Activated CD8-positive, alpha-beta memory T cell treated with anti-CD3 and anti-CD28 coated beads for 4 hours (primary cell): ENCODE data around the gene EPAS1.
A peak's percentile ranks its signal among the peaks of the same experiment; 100 is the strongest.

Experiments used
- DNase-seq, 2 donors: peaks; one replicate each; pipeline ENCODE4 v3.0.0-alpha.2; 2020; ENCODE audit warnings: low read depth in 2 of 2

Gene EPAS1

DNA sequence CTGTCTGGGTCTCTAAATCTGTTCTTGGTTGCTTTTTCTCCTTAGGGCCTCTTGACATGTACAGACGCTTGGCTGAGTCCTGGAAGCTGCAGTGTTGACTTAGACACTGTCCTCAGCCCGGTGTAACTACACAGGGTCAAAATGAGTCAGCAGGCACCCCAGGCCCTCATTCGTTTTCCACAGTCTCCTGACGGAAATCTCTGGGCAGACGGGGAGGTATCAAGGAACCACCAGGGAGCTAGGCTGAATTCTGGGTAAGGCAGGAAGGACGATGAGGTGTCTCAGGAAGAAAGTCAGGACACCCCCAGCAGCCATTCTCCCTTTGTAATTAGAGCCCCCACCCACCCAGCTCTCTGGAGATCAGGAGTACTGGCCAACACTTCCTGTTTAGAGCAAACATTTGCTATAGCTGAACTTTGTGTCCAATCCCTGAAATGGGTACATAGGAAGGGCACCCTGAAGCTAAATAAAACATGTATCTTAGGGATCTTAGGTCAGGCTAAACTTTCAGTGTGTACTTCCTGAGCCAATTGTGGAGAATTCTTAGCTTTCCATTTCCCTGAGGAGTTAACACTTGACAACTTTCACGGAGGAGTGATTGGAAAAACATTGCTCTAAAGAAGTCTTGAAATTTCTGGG, 23.9 kb upstream of the EPAS1 start:
- DNase-seq: no peak

DNA sequence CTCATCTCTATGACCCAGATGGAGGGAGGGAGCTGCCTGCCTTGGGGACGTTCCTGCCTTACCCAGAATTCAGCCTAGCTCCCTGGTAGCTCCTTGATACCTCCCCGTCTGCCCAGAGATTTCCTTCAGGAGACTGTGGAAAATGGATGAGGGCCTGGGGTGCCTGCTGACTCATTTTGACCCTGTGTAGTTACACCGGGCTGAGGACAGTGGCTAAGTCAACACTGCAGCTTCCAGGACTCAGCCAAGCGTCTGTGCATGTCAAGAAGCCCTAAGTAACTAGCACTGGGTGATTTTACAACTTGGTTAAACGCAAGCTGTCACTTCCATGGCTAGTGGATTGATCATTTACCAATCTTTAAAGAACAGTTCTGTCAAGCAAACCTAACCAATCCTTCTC, 23.3 kb upstream of the EPAS1 start:
- DNase-seq: no peak

DNA sequence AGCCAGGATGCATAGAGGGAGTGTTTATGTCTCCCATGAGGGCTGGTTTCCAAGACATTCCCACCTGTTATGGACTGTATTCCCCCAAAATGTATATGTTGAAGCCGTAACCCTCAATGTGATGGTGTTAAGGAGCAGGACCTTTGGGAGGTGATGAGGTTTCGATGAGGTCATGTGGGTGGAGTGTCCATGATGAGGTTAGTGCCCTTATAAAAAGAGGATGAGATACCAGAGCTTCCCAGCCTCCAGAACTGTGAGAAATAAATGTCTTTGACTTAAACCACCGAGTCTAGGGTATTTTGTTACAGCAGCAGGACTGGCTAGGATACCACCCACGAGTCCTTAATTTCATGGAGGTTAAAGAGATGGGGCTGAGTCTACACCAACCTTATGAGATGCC, 22.6 kb upstream of the EPAS1 start:
- DNase-seq: no peak

DNA sequence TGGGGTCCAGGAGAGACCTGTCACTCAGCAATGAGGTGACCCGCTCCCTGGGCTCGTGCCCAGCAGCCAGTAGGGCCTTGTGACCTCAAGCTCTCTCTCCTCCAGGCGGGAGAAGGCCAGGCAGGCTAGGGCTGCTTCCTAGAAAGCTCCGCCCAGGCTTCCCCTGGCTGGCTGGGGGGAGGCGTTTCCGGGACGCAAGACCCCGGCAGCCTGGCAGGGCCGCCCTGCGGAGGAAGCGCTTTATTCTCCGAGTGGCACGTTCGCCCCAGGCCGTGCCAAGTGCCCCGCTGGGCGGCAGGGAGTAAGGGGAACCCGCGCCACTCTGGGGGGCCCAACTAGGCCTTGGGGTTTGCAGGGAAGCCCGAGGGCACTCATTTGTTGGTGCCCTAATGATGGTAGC, 21.2 kb upstream of the EPAS1 start:
- DNase-seq: no peak

DNA sequence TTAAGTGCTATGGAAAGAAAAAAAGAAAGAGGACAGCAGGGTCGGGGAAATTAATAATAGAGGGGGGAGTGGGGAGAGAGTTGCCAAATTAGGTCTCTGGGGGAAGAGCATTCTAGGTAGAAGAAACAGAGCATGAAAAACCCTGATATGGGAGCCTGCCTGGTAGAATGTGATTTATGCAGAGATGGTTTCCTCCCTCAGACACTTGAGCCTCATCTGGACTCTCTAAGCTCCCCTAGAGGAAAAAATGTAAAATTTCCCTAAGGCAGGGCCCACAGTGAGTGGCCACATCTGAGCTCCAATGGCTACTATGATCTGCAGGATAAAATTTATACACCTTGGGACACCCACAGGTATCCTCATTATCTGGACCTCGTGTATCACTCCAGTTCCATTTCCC, 20.6 kb upstream of the EPAS1 start:
- DNase-seq: no peak

DNA sequence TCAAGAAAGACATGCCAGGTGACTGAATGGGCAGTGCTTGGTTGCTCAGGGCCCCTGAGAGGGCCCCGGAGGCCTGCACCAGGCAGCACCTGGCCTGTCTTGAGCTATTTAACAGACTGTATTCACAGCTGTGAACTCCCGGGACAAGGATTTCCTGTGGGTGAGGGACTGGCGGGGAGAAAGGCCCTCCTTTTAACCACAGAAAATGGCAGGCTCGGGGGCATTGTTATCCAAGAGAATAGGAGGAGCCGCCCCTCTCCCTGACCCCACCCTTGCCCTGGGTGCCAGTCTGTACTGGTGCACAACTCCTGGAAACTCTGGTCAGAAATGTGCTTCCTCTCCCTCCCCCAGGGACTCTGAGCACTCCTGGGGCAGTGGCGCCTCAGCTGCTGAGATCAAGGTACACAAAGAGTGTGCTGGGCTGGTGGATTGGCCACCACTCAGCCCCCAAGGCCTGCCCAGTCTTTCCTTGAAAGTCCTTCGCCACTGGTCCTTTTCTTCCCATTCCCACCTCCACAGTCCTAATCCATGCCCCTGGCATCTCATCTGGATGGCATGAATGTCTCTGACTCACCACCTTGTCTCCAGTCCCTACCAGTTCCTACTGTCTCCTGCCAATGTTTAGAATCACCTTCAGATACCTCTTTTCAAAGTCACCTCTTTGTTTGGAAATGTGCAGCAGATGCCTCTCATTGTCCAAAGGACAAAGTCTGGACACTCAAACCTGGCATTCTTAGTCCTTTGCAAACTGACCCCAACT, 19.6 kb upstream of the EPAS1 start:
- no peak for DNase-seq

DNA sequence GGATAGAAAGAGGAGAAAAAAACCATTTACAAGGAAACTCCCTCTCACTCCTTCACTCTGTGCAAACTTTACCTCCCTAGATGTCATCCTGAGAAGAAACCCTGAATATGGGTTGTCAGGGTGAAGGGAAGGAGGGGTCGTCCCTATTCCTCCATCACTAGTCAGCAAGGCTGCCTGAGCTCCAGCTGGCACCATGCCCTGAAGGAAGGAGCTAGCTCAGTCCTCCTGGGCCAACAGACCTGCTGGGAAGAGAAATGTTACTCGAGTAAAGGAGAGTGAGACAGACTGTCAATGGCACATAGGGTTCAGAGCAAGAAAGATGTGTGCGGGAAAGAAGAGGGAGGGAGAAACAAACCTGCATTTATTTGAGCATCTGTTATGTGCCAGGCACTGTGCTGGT, 18.3 kb upstream of the EPAS1 start:
- DNase-seq: no peak

DNA sequence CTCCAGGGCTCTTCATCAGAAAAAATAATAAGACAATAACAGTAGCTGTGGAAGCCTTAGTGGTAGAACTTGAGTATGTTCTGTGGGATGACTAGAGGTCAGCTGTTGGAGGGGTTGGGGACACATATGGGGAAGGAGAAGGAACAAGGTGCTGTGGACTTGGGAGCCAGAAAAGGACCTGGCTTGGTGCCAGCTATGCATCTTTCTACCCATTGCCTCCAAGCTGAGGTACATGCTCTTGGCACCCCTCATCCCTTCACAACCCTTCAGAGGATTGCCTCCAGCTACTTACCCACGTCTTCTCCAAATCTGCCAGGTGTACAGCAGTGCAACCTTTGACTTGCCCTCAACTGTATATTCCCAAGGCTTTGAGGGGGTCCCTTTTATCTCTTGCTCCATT, 15.3 kb upstream of the EPAS1 start:
- DNase-seq: no peak

DNA sequence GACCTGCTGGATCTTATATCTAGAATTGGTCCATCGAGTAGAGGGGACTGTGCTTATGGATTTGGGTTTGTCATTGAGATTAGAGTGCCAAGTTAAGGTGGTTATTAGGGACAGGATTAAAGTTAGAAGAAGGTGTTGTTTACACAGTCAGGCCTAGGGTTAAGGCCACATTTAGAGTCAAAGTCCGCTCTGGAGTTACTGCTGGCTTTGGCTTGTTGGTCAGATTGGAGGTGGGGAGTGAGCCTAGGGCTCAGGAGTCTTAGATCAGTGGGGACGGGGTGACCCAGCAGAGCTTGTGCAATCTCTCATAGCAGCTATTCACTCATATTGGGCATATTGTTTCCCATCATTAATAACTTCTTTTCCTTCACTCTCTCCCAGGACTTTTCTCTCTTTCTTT, 13.5 kb upstream of the EPAS1 start:
- DNase-seq: no peak

DNA sequence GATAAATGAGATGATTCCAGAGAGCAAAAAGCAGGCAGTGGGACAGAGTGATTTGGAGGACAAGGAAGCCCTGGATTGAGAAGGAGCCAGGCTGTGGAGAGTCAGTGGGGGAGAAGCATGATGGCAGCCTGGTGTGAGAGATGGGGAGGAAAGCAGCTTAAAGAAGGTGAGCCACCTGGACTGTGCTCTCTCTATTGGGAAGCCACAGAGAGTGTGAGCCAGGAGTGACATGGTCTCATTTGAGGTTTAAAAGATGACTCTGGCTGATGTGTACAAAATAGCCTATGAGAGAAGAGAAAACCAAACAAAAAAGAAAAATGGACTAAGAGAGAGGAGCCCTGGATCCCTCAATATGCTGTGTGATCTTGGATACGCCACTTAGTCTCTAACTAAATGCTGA, 12.9 kb upstream of the EPAS1 start:
- DNase-seq: no peak

DNA sequence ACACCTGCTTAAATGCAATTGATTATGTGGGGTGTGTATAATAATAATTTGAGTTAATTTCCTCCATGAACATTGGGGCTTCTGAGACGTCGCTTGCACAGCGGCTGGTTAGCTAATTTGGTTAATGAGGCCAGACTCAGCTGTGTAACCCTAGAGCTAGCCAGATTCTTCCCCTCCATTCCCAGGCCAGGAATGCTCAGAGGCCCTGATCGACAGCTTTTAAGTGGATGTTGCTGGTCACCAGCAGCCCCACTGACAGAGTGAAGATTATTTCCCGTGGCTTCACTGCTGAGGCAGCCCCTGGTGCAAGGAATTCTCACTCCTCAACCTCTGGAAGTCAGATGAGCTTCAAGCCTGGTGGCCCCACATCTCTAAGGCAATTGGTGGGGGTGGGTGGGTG, 12.4 kb upstream of the EPAS1 start:
- no peak for DNase-seq

DNA sequence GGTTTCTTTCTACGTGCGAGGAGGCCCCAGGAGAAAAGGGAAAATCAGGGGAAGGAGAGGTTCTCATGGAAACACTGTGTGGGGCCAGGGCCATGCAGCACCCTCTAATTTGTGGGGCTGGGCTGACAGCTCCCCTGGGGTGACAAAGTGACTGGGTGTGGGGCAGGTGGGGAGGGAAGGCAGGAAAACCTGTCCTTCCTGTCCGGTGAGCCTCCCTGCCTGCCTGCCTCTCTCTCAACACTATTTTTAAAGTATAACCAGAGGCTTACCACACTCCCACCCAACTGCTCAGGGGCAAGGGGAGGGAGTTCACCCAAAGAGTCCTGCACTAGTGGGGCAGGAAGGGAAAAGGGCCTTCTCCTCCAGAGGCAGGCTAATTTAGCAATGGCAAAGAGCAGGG, 10.5 kb upstream of the EPAS1 start:
- no peak for DNase-seq

DNA sequence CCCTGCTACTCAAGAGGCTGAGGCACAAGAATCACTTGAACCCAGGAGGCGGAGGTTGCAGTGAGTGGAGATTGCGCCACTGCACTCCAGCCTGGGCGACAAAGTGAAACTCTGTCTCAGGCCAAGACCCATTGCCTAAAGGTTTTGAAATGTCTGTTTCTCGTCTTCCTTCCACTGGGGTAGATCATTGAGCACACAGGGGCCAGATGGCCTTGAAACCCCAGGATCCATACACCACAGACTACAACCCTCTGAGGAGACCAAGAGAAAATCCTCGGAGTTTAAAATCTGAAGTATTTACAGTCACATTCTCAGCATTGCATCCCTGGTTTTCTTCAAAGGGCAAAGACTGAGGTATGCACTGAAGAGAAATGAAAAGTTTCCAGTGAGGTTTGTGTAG, 7.1 kb upstream of the EPAS1 start:
- DNase-seq: no peak

DNA sequence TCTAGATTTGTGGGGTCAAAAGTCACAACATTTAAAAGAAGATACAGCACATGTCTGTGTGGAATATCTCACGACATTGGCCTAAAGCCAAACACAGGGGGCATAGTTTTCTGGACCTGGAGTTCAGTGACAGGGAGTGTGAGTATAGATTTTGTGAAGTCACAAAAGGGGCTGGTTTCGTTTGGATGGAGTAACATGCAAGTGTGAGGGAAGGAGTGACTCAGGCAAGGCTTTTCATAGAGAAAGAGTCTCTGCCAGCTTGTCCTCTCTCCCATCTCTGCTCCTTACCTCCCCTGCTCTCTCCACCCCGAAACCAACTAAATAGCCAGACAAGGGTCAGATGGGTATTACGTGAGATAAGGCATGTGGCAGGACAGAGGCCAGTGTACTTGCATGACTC, 3.7 kb upstream of the EPAS1 start:
- no peak for DNase-seq

DNA sequence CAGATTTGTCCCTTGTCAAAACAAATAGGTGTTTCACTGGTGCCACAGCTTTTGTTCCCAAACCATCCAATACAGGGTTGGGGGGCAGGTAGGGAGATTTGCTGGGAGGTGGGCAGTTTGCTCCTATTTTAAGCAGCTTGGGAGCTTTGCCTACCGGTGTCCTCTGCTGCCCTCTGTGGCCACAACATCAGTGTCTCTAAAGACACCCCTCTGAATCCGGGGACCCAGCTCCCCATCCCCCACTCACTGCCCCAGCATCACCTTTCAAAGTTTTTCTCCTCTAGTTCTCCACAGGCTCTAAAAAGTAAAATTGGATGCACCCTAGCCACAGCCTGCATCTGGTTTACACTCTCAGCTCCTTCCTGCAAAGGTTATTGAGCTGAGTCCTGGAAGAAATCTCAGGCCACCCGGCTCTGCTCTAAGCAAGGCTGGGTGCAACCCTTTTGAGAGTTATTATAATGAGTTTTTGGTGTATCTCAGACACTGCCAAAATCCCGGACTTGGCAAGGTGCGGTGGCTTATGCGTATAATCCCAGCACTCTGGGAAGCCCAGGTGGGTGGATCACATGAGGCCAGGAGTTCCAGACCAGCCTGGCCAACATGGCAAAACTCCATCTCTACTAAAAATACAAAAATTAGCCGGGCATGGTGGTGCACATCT, 2.9 kb upstream of the EPAS1 start:
- no peak for DNase-seq

DNA sequence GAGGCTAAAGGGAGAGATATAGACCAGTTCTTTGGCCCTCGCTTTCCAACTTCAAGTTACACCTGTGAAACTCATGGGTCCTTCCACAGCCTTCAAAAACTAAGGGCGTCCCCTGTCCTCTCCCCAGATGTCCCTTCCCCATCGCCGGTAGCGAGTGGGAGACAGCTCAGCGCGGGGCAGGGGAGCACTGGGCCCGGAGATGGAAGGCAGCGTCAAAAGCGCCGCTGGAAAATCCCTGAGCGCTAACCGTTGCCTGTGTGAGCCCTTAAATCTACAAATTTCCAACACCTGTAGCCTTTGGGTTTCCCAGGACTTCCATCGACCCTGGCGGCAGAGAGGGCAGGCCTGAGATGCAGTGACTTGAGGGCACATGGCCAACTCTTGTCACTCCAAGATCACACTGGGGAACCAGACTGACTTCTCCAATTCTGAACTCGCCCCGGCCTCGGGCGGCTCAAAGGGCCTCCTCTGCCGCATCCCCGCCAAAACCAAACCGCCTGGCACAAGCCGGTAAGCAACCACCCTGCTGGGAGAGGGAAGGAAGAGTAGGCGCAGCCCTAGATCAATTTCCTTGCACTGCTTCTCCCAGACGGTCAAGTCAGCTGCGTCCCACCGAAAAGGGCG, 879 bp upstream of the EPAS1 start:
- DNase-seq: no peak

DNA sequence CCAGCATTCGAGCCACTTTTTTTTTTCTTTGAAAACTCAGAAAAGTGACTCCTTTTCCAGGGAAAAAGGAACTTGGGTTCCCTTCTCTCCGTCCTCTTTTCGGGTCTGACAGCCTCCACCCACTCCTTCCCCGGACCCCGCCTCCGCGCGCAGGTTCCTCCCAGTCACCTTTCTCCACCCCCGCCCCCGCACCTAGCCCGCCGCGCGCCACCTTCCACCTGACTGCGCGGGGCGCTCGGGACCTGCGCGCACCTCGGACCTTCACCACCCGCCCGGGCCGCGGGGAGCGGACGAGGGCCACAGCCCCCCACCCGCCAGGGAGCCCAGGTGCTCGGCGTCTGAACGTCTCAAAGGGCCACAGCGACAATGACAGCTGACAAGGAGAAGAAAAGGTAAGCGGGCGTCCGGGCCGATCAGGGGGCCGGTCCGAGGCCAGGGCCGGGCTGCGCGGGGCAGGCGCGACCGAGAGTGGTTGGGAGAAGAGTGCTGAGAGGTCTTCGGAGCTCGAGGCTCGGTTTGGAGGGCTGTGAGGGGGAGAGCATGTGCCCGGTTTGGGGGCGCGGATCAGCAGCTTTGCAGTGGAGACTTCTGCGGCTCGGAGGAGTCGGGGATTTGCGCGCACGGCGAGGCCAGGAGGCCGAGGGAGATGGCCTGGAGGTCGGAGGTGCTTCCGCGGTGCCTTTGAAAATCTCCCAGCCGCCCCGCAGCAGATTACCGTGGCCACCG, 502 bp downstream of the EPAS1 start:
- DNase-seq: peak; percentile 42 to 61

DNA sequence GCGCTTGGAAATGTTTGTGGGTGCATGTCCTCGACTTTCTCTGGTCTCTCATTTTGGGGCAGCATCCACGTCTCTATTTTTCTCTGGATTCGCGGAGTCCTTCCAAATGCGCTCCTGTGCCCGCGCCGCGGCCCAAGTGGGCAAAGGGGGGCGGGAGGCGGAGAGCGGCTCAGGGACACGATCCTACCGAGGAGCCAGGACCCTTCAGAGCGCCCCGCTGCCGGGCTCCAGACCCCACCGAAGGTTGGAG, 990 bp downstream of the EPAS1 start:
- DNase-seq: no peak

DNA sequence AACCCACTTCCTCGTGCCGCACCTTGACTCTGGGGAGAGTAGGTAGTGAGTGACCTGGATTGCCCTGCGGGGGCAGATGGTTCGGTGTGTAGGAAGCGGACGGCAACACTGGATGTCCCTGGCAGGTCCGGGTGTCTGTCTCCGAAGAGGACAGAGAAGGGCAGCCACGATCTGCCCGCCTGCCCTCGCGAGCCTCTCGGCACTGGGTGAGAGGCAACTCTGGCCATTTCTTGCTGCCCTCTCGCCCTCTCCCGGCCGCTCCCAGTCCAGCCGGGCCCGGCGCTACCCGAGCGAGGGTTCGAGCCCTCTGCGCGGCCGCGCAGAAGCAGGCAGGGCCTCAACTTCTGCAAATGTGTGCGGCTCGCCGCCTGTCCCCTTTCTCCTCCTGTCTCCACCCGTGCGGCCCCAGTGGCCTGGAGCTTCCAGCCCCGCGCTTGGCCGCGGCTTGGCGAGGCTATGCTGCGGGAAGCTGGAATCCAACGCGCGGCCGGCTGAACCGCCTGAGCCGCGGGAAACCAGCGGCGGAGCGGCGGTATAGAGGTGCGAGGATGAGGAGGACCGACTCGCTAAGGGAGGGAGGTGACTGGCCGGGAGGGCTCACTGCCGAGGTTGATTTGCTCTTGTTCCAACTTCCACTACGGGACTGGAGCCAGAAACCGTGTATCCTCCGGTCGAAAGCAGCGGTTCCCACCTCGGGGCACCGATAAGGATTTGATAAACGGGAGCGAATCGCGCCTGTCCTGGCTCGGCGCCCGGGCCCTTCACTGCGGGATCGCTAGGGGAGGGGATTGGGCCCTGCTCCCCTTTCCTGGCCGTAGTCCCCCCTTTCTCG, 1.5 kb downstream of the EPAS1 start:
- DNase-seq: no peak

DNA sequence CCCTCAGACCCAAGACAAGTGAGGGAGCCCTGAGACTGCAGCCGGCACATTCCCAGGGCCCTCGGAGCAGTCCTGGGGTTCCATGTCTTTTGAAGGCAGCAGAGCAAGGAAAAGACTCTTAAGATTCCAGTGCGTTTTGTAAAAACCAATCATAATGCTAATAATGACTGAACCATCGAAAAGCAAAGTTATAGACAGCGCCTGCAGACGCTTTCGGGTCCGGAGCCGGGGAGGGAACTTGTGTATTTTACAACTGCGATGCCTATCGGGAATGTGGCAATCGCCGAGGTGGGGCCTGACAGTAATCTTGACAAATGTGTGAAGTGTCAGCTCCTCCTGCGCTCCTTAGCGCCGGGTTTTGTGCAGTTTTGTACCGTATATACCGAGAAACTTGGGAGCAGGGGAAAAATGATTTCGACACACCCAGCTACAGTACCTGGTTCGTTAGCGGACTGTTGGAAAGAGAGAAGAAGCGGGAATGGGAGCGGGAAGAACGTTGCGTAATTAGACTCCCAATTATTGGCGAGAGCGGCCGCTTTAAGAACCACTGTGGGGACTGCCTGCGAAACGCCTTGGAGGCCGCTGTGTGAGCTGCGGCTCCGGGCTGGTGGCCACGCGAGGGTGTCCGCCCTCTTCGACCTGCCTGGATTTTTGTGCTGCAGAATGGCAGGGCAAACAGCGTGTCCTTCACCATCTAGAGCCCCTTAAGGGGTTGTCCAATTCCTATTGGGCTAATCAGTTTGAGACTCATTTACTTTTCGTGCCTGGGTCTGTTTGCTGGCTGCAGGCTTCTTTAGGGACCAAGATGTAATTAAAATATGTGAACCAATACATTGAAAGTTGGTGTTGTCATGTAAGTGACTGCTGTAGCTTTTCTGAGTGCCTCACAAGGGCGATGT, 2.4 kb downstream of the EPAS1 start:
- no peak for DNase-seq

DNA sequence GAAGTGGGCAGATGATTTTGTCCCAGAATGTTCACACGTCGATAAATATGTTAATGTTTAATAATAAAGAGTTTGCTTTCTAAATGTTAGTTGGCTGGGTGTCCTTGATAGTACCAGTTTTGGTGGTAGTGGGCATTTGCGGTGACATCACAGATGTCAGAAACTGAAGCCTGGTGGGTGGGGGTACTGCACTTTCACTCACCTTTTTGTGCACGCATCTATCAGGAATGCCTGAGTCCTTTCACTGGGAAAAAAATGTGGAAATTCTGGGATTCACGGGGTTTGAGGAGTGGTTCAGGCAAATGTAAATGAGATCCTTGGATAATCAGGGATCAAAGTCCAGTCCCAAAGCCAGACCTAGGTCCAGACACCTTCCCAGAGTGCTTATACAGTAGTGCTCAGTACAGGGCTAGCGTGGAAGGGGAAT, 3.2 kb downstream of the EPAS1 start:
- no peak for DNase-seq
